Measurements from ENCODE around the gene AIMP1. TPM values are rescaled to one million over a fixed set of nuclear protein-coding genes. Genes with fewer than 3 reads are reported as not detected.

Gene AIMP1
- total RNA-seq, 2 donors from 2014 or later = 46.0 to 58.9 TPM

DNA sequence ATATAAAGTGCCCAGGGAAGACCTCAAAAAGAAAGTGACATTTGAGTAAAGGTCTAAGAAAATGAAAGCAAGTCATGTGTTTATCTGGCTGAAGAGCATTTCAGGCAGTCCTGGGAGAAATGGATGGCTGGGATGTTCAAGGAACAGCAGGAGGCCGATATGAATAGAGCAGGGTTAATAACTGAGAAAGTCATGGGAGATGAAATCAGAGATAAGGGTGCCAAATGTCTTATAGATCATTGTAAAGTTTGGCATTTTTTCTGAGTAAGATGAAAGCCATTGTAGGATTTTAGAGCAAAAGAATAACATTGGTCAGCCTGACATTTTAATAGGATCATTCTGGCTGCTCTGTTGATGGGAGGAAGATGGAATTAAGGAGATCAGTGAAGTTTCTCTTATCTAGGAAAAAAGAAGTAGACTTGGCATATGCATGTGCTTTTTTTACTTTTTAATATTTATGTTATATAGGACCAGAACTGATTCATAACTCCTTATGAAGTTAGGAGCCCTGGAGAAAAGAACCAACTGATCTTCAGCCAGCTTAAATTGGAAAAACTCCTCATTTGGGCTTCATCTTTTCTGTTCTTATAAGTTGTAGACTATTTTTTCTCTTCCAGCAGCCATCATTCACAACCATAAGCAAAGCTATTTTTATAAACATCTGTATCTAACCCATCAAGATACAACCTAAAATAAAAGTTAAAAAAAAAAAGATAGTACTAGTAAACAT is 18.6 kb downstream of the AIMP1 start:
- no peak overlapping the region for H3K4me3 ChIP-seq (ENCODE audit: low read length)
- Mint-ChIP-seq H3K27me3 (ENCODE audit: insufficient read depth) (no peaks in the 10 kb centered on the region), H3K36me3 (ENCODE audit: low read depth) (peaks cover 70% of the 10 kb centered on the region), H3K9me3 (peaks cover 13% of the 10 kb centered on the region), H3K4me3 (no peak overlapping the region), H3K27ac (no peak overlapping the region), H3K4me1 (no peaks in the 10 kb centered on the region)
- 96 to 100% methylated on average over 1 of the region's 1 CpG for WGBS, 2 experiments (ENCODE audit: insufficient coverage in 1 of 2, insufficient read length in 1 of 2)
- TF ChIP-seq, protein P1, sequence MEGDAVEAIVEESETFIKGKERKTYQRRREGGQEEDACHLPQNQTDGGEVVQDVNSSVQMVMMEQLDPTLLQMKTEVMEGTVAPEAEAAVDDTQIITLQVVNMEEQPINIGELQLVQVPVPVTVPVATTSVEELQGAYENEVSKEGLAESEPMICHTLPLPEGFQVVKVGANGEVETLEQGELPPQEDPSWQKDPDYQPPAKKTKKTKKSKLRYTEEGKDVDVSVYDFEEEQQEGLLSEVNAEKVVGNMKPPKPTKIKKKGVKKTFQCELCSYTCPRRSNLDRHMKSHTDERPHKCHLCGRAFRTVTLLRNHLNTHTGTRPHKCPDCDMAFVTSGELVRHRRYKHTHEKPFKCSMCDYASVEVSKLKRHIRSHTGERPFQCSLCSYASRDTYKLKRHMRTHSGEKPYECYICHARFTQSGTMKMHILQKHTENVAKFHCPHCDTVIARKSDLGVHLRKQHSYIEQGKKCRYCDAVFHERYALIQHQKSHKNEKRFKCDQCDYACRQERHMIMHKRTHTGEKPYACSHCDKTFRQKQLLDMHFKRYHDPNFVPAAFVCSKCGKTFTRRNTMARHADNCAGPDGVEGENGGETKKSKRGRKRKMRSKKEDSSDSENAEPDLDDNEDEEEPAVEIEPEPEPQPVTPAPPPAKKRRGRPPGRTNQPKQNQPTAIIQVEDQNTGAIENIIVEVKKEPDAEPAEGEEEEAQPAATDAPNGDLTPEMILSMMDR (conservative IDR thresholded peaks at IDR 0.05) = no peak
- no peak overlapping the region for H3K9ac ChIP-seq (ENCODE audit: extremely low read depth, low read length, poor library complexity, severe bottlenecking)
- peaks cover 8% of the 10 kb centered on the region for H3K9me3 ChIP-seq (ENCODE audit: control insufficient read depth, low read length)
- no peaks in the 10 kb centered on the region for H3K4me1 ChIP-seq (ENCODE audit: control insufficient read depth, insufficient read depth, low read length)
- no peaks in the 10 kb centered on the region for H3K27me3 ChIP-seq (ENCODE audit: control insufficient read depth, insufficient read depth, low read length, poor library complexity, severe bottlenecking)
- H3K36me3 ChIP-seq (ENCODE audit: control insufficient read depth, insufficient read depth, low read length) = peaks cover 76% of the 10 kb centered on the region
- H3K27ac ChIP-seq (ENCODE audit: low read depth, low read length) = no peak overlapping the region
- no peak for DNase-seq

DNA sequence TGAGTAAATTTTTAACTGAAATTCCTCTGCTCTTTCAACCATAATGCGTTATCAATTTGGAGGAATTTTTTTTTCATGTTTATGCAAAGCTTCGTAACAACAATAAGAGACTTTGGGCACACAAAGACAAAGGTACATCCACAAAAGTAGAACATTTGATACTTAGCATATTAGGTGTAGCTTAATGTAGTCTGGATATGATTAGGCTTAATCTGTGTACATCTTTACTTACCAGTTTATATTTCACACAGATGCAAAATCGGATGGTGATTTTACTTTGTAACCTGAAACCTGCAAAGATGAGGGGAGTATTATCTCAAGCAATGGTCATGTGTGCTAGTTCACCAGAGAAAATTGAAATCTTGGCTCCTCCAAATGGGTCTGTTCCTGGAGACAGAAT is 20.3 kb downstream of the AIMP1 start:
- peaks cover 8% of the 10 kb centered on the region for H3K9me3 ChIP-seq (ENCODE audit: control insufficient read depth, low read length)
- H3K27me3 ChIP-seq (ENCODE audit: control insufficient read depth, insufficient read depth, low read length, poor library complexity, severe bottlenecking) = no peaks in the 10 kb centered on the region
- H3K9ac ChIP-seq (ENCODE audit: extremely low read depth, low read length, poor library complexity, severe bottlenecking) = no peak overlapping the region
- no peak overlapping the region for H3K27ac ChIP-seq (ENCODE audit: low read depth, low read length)
- TF ChIP-seq, protein P1 (conservative IDR thresholded peaks at IDR 0.05) = no peak
- Mint-ChIP-seq H3K9me3 (peaks cover 13% of the 10 kb centered on the region), H3K27me3 (ENCODE audit: insufficient read depth) (no peaks in the 10 kb centered on the region), H3K4me1 (no peaks in the 10 kb centered on the region), H3K27ac (no peak overlapping the region), H3K4me3 (no peak overlapping the region), H3K36me3 (ENCODE audit: low read depth) (peaks cover 72% of the 10 kb centered on the region)
- no peak for DNase-seq
- no peaks in the 10 kb centered on the region for H3K4me1 ChIP-seq (ENCODE audit: control insufficient read depth, insufficient read depth, low read length)
- no peak overlapping the region for H3K4me3 ChIP-seq (ENCODE audit: low read length)
- peaks cover 70% of the 10 kb centered on the region for H3K36me3 ChIP-seq (ENCODE audit: control insufficient read depth, insufficient read depth, low read length)
- WGBS, 2 experiments (ENCODE audit: insufficient coverage in 1 of 2, insufficient read length in 1 of 2) = 88% methylated on average over 3 of the region's 3 CpGs; no CpG with 5 or more reads in 1 of the 2 experiments

DNA sequence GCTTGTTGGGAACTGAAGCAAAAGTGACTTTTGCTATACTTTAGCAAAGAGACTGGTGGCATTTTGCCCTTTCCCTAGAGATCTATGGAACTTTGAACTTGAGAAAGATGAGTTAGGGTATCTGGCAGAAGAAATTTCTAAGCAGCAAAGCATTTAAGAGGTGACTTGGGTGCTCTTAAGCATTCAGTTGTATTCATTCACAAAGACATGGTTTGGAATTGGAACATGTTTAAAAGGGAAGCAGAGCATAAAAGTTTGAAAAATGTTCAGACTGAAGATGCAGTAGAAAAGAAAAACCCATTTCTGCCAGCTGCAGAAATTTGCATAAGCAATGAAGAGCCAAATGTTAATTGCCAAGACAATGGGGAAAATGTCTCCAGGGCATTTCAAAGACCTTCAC is 21.6 kb downstream of the AIMP1 start:
- H3K4me1 ChIP-seq (ENCODE audit: control insufficient read depth, insufficient read depth, low read length) = no peaks in the 10 kb centered on the region
- no peak for DNase-seq
- Mint-ChIP-seq H3K9me3 (peaks cover 13% of the 10 kb centered on the region), H3K27ac (no peak overlapping the region), H3K36me3 (ENCODE audit: low read depth) (peaks cover 67% of the 10 kb centered on the region), H3K4me1 (no peaks in the 10 kb centered on the region), H3K27me3 (ENCODE audit: insufficient read depth) (no peaks in the 10 kb centered on the region), H3K4me3 (no peak overlapping the region)
- peaks cover 8% of the 10 kb centered on the region for H3K9me3 ChIP-seq (ENCODE audit: control insufficient read depth, low read length)
- no peak overlapping the region for H3K4me3 ChIP-seq (ENCODE audit: low read length)
- peaks cover 63% of the 10 kb centered on the region for H3K36me3 ChIP-seq (ENCODE audit: control insufficient read depth, insufficient read depth, low read length)
- TF ChIP-seq, protein P1 (conservative IDR thresholded peaks at IDR 0.05) = no peak
- H3K27ac ChIP-seq (ENCODE audit: low read depth, low read length) = no peak overlapping the region
- no peaks in the 10 kb centered on the region for H3K27me3 ChIP-seq (ENCODE audit: control insufficient read depth, insufficient read depth, low read length, poor library complexity, severe bottlenecking)
- H3K9ac ChIP-seq (ENCODE audit: extremely low read depth, low read length, poor library complexity, severe bottlenecking) = no peak overlapping the region

Measured in endodermal cell (in vitro differentiated cells).